GM21576 (cell line): Measurements from ENCODE around the gene AIFM3.

Experiments used
- ATAC-seq: cut with Tn5 transposase; IDR thresholded peaks from one replicate; pipeline ENCODE4 v1.9.1; 2021; ENCODE audit warnings: mild to moderate bottlenecking, moderate library complexity; ENCODE audit not compliant: unreplicated experiment

AIFM3 gene

GRCh38 chr22:20989323-20990138 lies 22.5 kb downstream of the AIFM3 start:
- ATAC-seq, result no peak

GRCh38 chr22:20990184-20991180 lies 23.4 kb downstream of the AIFM3 start:
- no peak for ATAC-seq

- no peak for ATAC-seq
These were observed 24.4 kb downstream of the AIFM3 start for GRCh38 chr22:20991252-20992055.

GRCh38 chr22:20992056-20992442 lies 25.0 kb downstream of the AIFM3 start:
- ATAC-seq, result no peak

GRCh38 chr22:20992456-20993303 lies 25.6 kb downstream of the AIFM3 start:
- ATAC-seq, result no peak

GRCh38 chr22:20993304-20994127 lies 26.5 kb downstream of the AIFM3 start:
- no peak for ATAC-seq

GRCh38 chr22:20994128-20994901 lies 27.3 kb downstream of the AIFM3 start:
- no peak for ATAC-seq

- ATAC-seq, result no peak
These were observed 27.8 kb downstream of the AIFM3 start for GRCh38 chr22:20994902-20995241.

- ATAC-seq, result no peak
These were observed 28.4 kb downstream of the AIFM3 start for GRCh38 chr22:20995329-20996030.

- ATAC-seq, result no peak
These were observed 29.0 kb downstream of the AIFM3 start for GRCh38 chr22:20996031-20996410.

GRCh38 chr22:20996598-20997535 lies 29.8 kb downstream of the AIFM3 start:
- no peak for ATAC-seq

GRCh38 chr22:20997536-20998257 lies 30.6 kb downstream of the AIFM3 start:
- no peak for ATAC-seq

- ATAC-seq, result no peak
These were observed 31.6 kb downstream of the AIFM3 start for GRCh38 chr22:20998411-20999336.

GRCh38 chr22:20999350-21000206 lies 32.5 kb downstream of the AIFM3 start:
- no peak for ATAC-seq
